Activated B cell treated with CpG ODN at 0.5 μM for 24 hours (primary cell): ENCODE data around the gene CNTNAP2. TPM values are rescaled to one million over a fixed set of nuclear protein-coding genes. Genes with fewer than 3 reads are reported as not detected.

Source experiments
- ATAC-seq: fragments of 200-7000 bp; cut with Tn5 transposase; one replicate; pipeline ENCODE4 v1.10.0; 2021; ENCODE audit warnings: low read depth, mild to moderate bottlenecking, moderate library complexity
- CTCF ChIA-PET: fragments of 350-600 bp; sonication (Branson Sonifier 250); formaldehyde crosslinking; loops from one replicate; lab custom pipeline; 2021; ENCODE audit warnings: antibody characterized with exemption; lab: Charles Lee
- POLR2A ChIA-PET: fragments of 350-600 bp; sonication (Branson Sonifier 250); formaldehyde crosslinking; loops from one replicate; lab custom pipeline; 2021; ENCODE audit warnings: antibody characterized with exemption; lab: Charles Lee
- DNase-seq: peaks from one replicate; pipeline ENCODE4 v3.0.0; 2022
- H3K27ac Mint-ChIP-seq: one replicate; pipeline ENCODE4 v1.8.0; 2020; ENCODE audit warnings: mixed read lengths
- H3K27me3 Mint-ChIP-seq: one replicate; pipeline ENCODE4 v1.8.0; 2021; ENCODE audit warnings: mixed read lengths
- H3K36me3 Mint-ChIP-seq: one replicate; pipeline ENCODE4 v1.8.0; 2021; ENCODE audit warnings: low read depth, mixed read lengths
- H3K4me1 Mint-ChIP-seq: one replicate; pipeline ENCODE4 v1.8.0; 2021; ENCODE audit warnings: mixed read lengths
- H3K4me3 Mint-ChIP-seq: one replicate; pipeline ENCODE4 v1.8.0; 2020; ENCODE audit warnings: mild to moderate bottlenecking, mixed read lengths
- H3K9me3 Mint-ChIP-seq: one replicate; pipeline ENCODE4 v1.8.0; 2020; ENCODE audit warnings: mixed read lengths
- intact Hi-C: fragments of 100-400 bp; cut with micrococcal nuclease; formaldehyde crosslinking; loops from one replicate; pipeline ENCODE4 v1.15.1; 2024
- total RNA-seq: library from RNA; stranded (reverse); gene quantifications from 2 replicates; pipeline ENCODE4 v1.2.3, GENCODE V29; 2022
- TF ChIP-seq, protein P1 (sequence below): fragments of 200-600 bp; IDR thresholded peaks from one replicate; pipeline ENCODE4 v1.8.0; 2022; ENCODE audit warnings: antibody characterized with exemption, mild to moderate bottlenecking

Gene CNTNAP2
- total RNA-seq, 1 donor from 2014 or later: 0.84 TPM

GRCh38 chr7:148230883-148231282, 2114.3 kb downstream of the CNTNAP2 start:
- ChIA-PET POLR2A (no interaction called here), CTCF (no interaction called here)
- ATAC-seq: no peak
- intact Hi-C loops: no loop called here
- DNase-seq: no peak
- H3K4me3 Mint-ChIP-seq: no peak overlapping the region
- H3K27me3 Mint-ChIP-seq: peaks cover 10% of the 10 kb centered on the region
- no peak overlapping the region for H3K27ac Mint-ChIP-seq
- H3K9me3 Mint-ChIP-seq: no peaks in the 10 kb centered on the region
- TF ChIP-seq, protein P1, sequence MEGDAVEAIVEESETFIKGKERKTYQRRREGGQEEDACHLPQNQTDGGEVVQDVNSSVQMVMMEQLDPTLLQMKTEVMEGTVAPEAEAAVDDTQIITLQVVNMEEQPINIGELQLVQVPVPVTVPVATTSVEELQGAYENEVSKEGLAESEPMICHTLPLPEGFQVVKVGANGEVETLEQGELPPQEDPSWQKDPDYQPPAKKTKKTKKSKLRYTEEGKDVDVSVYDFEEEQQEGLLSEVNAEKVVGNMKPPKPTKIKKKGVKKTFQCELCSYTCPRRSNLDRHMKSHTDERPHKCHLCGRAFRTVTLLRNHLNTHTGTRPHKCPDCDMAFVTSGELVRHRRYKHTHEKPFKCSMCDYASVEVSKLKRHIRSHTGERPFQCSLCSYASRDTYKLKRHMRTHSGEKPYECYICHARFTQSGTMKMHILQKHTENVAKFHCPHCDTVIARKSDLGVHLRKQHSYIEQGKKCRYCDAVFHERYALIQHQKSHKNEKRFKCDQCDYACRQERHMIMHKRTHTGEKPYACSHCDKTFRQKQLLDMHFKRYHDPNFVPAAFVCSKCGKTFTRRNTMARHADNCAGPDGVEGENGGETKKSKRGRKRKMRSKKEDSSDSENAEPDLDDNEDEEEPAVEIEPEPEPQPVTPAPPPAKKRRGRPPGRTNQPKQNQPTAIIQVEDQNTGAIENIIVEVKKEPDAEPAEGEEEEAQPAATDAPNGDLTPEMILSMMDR: no peak
- no peaks in the 10 kb centered on the region for H3K4me1 Mint-ChIP-seq
- no peaks in the 10 kb centered on the region for H3K36me3 Mint-ChIP-seq

DNA sequence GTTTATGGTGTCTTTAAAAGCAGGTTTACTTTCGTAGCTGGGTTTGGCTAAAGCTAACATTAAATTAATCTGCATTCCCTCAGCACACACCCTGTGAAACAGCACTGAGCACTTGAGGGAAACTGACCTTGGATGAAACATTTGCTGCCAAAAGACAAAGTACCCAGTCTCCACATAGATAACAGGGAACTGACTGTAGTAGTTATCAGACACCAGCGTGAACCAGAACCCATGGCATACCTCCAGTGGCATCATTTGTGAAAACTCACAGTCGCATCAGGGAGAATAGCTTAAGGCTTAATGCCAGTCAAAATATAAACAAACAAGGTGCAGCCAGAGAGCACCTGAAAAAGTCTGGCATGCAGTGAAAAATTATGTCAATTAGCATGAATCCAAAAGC, 2116.2 kb downstream of the CNTNAP2 start:
- POLR2A ChIA-PET: no interaction called here
- H3K27me3 Mint-ChIP-seq: peaks cover 9% of the 10 kb centered on the region
- no peak for DNase-seq
- no peaks in the 10 kb centered on the region for H3K4me1 Mint-ChIP-seq
- intact Hi-C loops: no loop called here
- no peaks in the 10 kb centered on the region for H3K9me3 Mint-ChIP-seq
- no peak overlapping the region for H3K4me3 Mint-ChIP-seq
- no peaks in the 10 kb centered on the region for H3K36me3 Mint-ChIP-seq
- no peak overlapping the region for H3K27ac Mint-ChIP-seq
- CTCF ChIA-PET: interaction anchor here (1.1 kb wide), 1 partner anchor 8 kb away, joined by 4 read pairs; no protein-coding TSS in a partner anchor
- no peak for ATAC-seq
- TF ChIP-seq, protein P1: no peak

GRCh38 chr7:148234715-148235114, 2118.1 kb downstream of the CNTNAP2 start:
- intact Hi-C loops: no loop called here
- no peak overlapping the region for H3K27ac Mint-ChIP-seq
- POLR2A ChIA-PET: no interaction called here
- TF ChIP-seq, protein P1: no peak
- ATAC-seq: no peak
- no peak overlapping the region for H3K4me3 Mint-ChIP-seq
- no peak for DNase-seq
- CTCF ChIA-PET: no interaction called here
- no peaks in the 10 kb centered on the region for H3K36me3 Mint-ChIP-seq
- H3K9me3 Mint-ChIP-seq: no peaks in the 10 kb centered on the region
- H3K4me1 Mint-ChIP-seq: no peaks in the 10 kb centered on the region
- peaks cover 15% of the 10 kb centered on the region for H3K27me3 Mint-ChIP-seq

- H3K4me3 Mint-ChIP-seq: no peak overlapping the region
- no peak for ATAC-seq
- TF ChIP-seq, protein P1: no peak
- POLR2A ChIA-PET: no interaction called here
- H3K4me1 Mint-ChIP-seq: peaks cover 5% of the 10 kb centered on the region
- no peak for DNase-seq
- CTCF ChIA-PET: no interaction called here
- H3K27me3 Mint-ChIP-seq: peaks cover 41% of the 10 kb centered on the region
- H3K9me3 Mint-ChIP-seq: no peaks in the 10 kb centered on the region
- no peaks in the 10 kb centered on the region for H3K36me3 Mint-ChIP-seq
- intact Hi-C loops: no loop called here
- no peak overlapping the region for H3K27ac Mint-ChIP-seq
Observed at GRCh38 chr7:148238761-148239325, 2122.2 kb downstream of the CNTNAP2 start.

- Mint-ChIP-seq H3K4me3 (no peak overlapping the region), H3K27me3 (peaks cover 38% of the 10 kb centered on the region), H3K4me1 (peaks cover 5% of the 10 kb centered on the region), H3K9me3 (no peaks in the 10 kb centered on the region), H3K36me3 (no peaks in the 10 kb centered on the region), H3K27ac (no peak overlapping the region)
- intact Hi-C loops: loop anchor here (5.0 kb wide), 1 partner anchor 994 kb away; no protein-coding TSS in a partner anchor
- CTCF ChIA-PET: interaction anchor here (0.8 to 2.5 kb wide), 8 partner anchors 8 to 35 kb away, joined by 3 to 11 read pairs (median 4); no protein-coding TSS in a partner anchor
- ATAC-seq (no peak), DNase-seq (no peak)
- TF ChIP-seq, protein P1: no peak
- POLR2A ChIA-PET: no interaction called here
Observed at GRCh38 chr7:148241700-148242293, 2125.2 kb downstream of the CNTNAP2 start.
